H1 (cell line): ENCODE results near the gene LTN1. TPM values are rescaled to one million over a fixed set of nuclear protein-coding genes. Genes with fewer than 3 reads are reported as not detected.

ENCODE experiments used
- CTCF ChIA-PET: fragments of 300-600 bp; sonication (Branson Sonifier 250); formaldehyde crosslinking; loops from one replicate; lab custom pipeline; 2021; ENCODE audit not compliant: partially characterized antibody; lab: Charles Lee
- POLR2A ChIA-PET: fragments of 300-600 bp; sonication (Branson Sonifier 250); formaldehyde crosslinking; loops from one replicate; lab custom pipeline; 2021; ENCODE audit warnings: inconsistent platforms; ENCODE audit not compliant: partially characterized antibody; lab: Charles Lee
- DNase-seq, 2 experiments: peaks; one replicate each; pipeline versions ENCODE4 v3.0.0 to v3.0.0-alpha.2; 2010 to 2022; ENCODE audit warnings: low spot score in 2 of 2, low read depth in 1 of 2, mixed read lengths in 1 of 2
- FAIRE-seq: peaks from 2 replicates; lab custom pipeline; 2011; peaks lifted over from hg19 to GRCh38; lab: Jason Lieb, UNC
- H2AFZ ChIP-seq: 2 replicates; pipeline ENCODE4 v1.8.1; 2012; ENCODE audit warnings: low read length, inconsistent platforms
- H2AK5ac ChIP-seq: 2 replicates; pipeline ENCODE4 v1.6.1; 2013; ENCODE audit warnings: low read depth, low read length
- H2BK120ac ChIP-seq: replicated peaks from 2 replicates; pipeline ENCODE3; 2013; ENCODE audit warnings: low read depth, low read length, inconsistent platforms
- H2BK12ac ChIP-seq: 2 replicates; pipeline ENCODE4 v1.6.1; 2013; ENCODE audit warnings: low read depth, low read length
- H2BK15ac ChIP-seq: 2 replicates; pipeline ENCODE4 v1.6.1; 2013; ENCODE audit warnings: low read length
- H2BK20ac ChIP-seq: 2 replicates; pipeline ENCODE4 v1.6.1; 2013; ENCODE audit warnings: low read length
- H2BK5ac ChIP-seq: 2 replicates; pipeline ENCODE4 v1.6.1; 2013; ENCODE audit warnings: low read depth, low read length
- H3K14ac ChIP-seq: 2 replicates; pipeline ENCODE4 v1.6.1; 2013; ENCODE audit warnings: inconsistent platforms; ENCODE audit not compliant: insufficient read length
- H3K18ac ChIP-seq: 2 replicates; pipeline ENCODE4 v1.6.1; 2013; ENCODE audit warnings: low read length; ENCODE audit errors: extremely low read depth
- H3K23ac ChIP-seq: 2 replicates; pipeline ENCODE4 v1.6.1; 2013; ENCODE audit warnings: inconsistent platforms; ENCODE audit not compliant: insufficient read length
- H3K23me2 ChIP-seq: 2 replicates; pipeline ENCODE4 v1.6.1; 2013; ENCODE audit warnings: low read depth, low read length
- H3K27ac ChIP-seq: 2 replicates; pipeline ENCODE4 v1.6.1; 2011; ENCODE audit warnings: low read depth, low read length, inconsistent platforms
- H3K27me3 ChIP-seq, 4 experiments: replicated peaks in 1 of 4; 1 replicate in 1 of 4; 2 replicates in 3 of 4; pipeline versions ENCODE4 v1.6.1 to v1.8.1; 2011 to 2013; ENCODE audit warnings: low read length in 3 of 4, mild to moderate bottlenecking in 3 of 4, inconsistent platforms in 2 of 4, mixed read lengths in 2 of 4, moderate library complexity in 1 of 4; ENCODE audit not compliant: control insufficient read depth in 3 of 4, insufficient read depth in 3 of 4; ENCODE audit errors: extremely low read depth in 1 of 4
- H3K36me3 ChIP-seq, 4 experiments: 2 replicates each; pipeline versions ENCODE4 v1.6.1 to v1.8.1; 2011 to 2013; ENCODE audit warnings: mild to moderate bottlenecking in 4 of 4, low read length in 3 of 4, moderate library complexity in 2 of 4, control low read depth in 1 of 4, inconsistent platforms in 1 of 4; ENCODE audit not compliant: insufficient read depth in 4 of 4, control insufficient read depth in 2 of 4
- H3K4ac ChIP-seq: replicated peaks from 2 replicates; pipeline ENCODE3; 2013; ENCODE audit warnings: low read length, low read depth, mixed read lengths, inconsistent platforms; ENCODE audit not compliant: insufficient read length
- H3K4me1 ChIP-seq, 4 experiments: replicated peaks in 1 of 4; 1 replicate in 1 of 4; 2 replicates in 3 of 4; pipeline versions ENCODE4 v1.6.1 to v1.8.1; 2011 to 2013; ENCODE audit warnings: low read length in 3 of 4, inconsistent platforms in 2 of 4, mixed read lengths in 1 of 4; ENCODE audit not compliant: insufficient read depth in 4 of 4, control insufficient read depth in 3 of 4
- H3K4me2 ChIP-seq, 2 experiments: 2 replicates each; pipeline versions ENCODE4 v1.6.1 to v1.8.1; 2011 to 2013; ENCODE audit warnings: low read depth in 2 of 2, low read length in 2 of 2, control low read depth in 1 of 2, inconsistent platforms in 1 of 2, mild to moderate bottlenecking in 1 of 2; ENCODE audit not compliant: insufficient read depth in 1 of 2
- H3K4me3 ChIP-seq, 4 experiments: fragments of 200-600, 300-600 bp in 1 of 4; sonication (generic), shearing (Covaris generic), sonication (Bioruptor Twin) in 1 of 4; 2 replicates each; pipeline versions ENCODE4 v1.5.1 to v1.8.1; 2011 to 2016; ENCODE audit warnings: low read length in 4 of 4, low read depth in 3 of 4, control low read depth in 2 of 4, inconsistent platforms in 2 of 4, mild to moderate bottlenecking in 2 of 4, mixed read lengths in 1 of 4, moderate library complexity in 1 of 4; ENCODE audit not compliant: insufficient read depth in 2 of 4; ENCODE audit errors: extremely low read depth in 1 of 4
- H3K56ac ChIP-seq: replicated peaks from 2 replicates; pipeline ENCODE3; 2013; ENCODE audit warnings: low read depth, mild to moderate bottlenecking, mixed read lengths, low read length, inconsistent platforms; ENCODE audit not compliant: insufficient read length
- H3K79me1 ChIP-seq: 2 replicates; pipeline ENCODE4 v1.6.1; 2013; ENCODE audit warnings: low read depth, low read length, control low read depth
- H3K79me2 ChIP-seq, 2 experiments: 2 replicates each; pipeline versions ENCODE4 v1.6.1 to v1.8.1; 2012 to 2013; ENCODE audit warnings: low read length in 2 of 2, mild to moderate bottlenecking in 2 of 2, inconsistent platforms in 1 of 2; ENCODE audit not compliant: insufficient read depth in 2 of 2, control insufficient read depth in 1 of 2
- H3K9ac ChIP-seq, 4 experiments: replicated peaks in 1 of 4; 1 replicate in 1 of 4; 2 replicates in 3 of 4; pipeline versions ENCODE4 v1.6.1 to v1.8.1; 2011 to 2013; ENCODE audit warnings: low read depth in 3 of 4, low read length in 3 of 4, control low read depth in 2 of 4, mild to moderate bottlenecking in 2 of 4, moderate library complexity in 2 of 4, inconsistent platforms in 1 of 4; ENCODE audit errors: extremely low read depth in 1 of 4
- H3K9me3 ChIP-seq, 2 experiments: 2 replicates each; pipeline versions ENCODE4 v1.6.1 to v1.8.1; 2012 to 2013; ENCODE audit warnings: mild to moderate bottlenecking in 2 of 2, moderate library complexity in 2 of 2, control low read depth in 1 of 2, inconsistent platforms in 1 of 2, low read depth in 1 of 2, low read length in 1 of 2, mixed read lengths in 1 of 2; ENCODE audit not compliant: insufficient read depth in 2 of 2
- H4K20me1 ChIP-seq, 2 experiments: replicated peaks in 1 of 2; 2 replicates each; pipeline versions ENCODE3 to v1.8.1; 2011 to 2013; ENCODE audit warnings: inconsistent platforms in 2 of 2, low read length in 2 of 2, mild to moderate bottlenecking in 1 of 2; ENCODE audit not compliant: insufficient read depth in 2 of 2, control insufficient read depth in 1 of 2
- H4K5ac ChIP-seq: 2 replicates; pipeline ENCODE4 v1.6.1; 2013; ENCODE audit warnings: low read length, low read depth, mixed read lengths, inconsistent platforms; ENCODE audit not compliant: insufficient read length
- H4K8ac ChIP-seq: 2 replicates; pipeline ENCODE4 v1.8.0; 2013; ENCODE audit warnings: mild to moderate bottlenecking, moderate library complexity, low read length, inconsistent platforms; ENCODE audit not compliant: insufficient read depth; ENCODE audit errors: extremely low read depth
- H4K91ac ChIP-seq: replicated peaks from 2 replicates; pipeline ENCODE3; 2013; ENCODE audit warnings: low read length, mixed read lengths, inconsistent platforms; ENCODE audit not compliant: insufficient read length
- CHD2 ChIP-seq: IDR thresholded peaks from 2 replicates; pipeline ENCODE4 v1.6.1; 2012; ENCODE audit warnings: low read length, improper control_type of control experiment
- EZH2 ChIP-seq: fragments of 200-600 bp; sonication (generic); IDR thresholded peaks from 2 replicates; pipeline ENCODE4 v1.7.1; 2012; ENCODE audit warnings: low read depth, mild to moderate bottlenecking, moderate library complexity, low read length, inconsistent platforms; ENCODE audit not compliant: severe bottlenecking
- HDAC2 ChIP-seq, 2 experiments: fragments of 300-600 bp in 1 of 2; sonication (generic) in 1 of 2; IDR thresholded peaks; 2 replicates each; pipeline ENCODE4 v1.6.1; 2011 to 2012; ENCODE audit warnings: low read depth in 2 of 2, low read length in 2 of 2, mild to moderate bottlenecking in 2 of 2, moderate library complexity in 2 of 2, borderline replicate concordance in 1 of 2, inconsistent platforms in 1 of 2
- KDM4A ChIP-seq: IDR thresholded peaks from one replicate; pipeline ENCODE4 v1.7.1; 2012; ENCODE audit warnings: low read depth, mild to moderate bottlenecking, moderate library complexity, low read length, inconsistent platforms; ENCODE audit not compliant: severe bottlenecking
- POLR2A ChIP-seq, 2 experiments: IDR thresholded peaks; 1 replicate in 1 of 2; 2 replicates in 1 of 2; pipeline ENCODE4 v1.6.1; 2011; ENCODE audit warnings: low read depth in 2 of 2, low read length in 2 of 2, mild to moderate bottlenecking in 2 of 2; ENCODE audit errors: control extremely low read depth in 1 of 2
- POU5F1 ChIP-seq: IDR thresholded peaks from 2 replicates; pipeline ENCODE4 v1.6.1; 2011; ENCODE audit warnings: low read depth, mild to moderate bottlenecking, low read length, moderate library complexity
- SIRT6 ChIP-seq: IDR thresholded peaks from one replicate; pipeline ENCODE4 v1.7.1; 2012; ENCODE audit warnings: low read length, inconsistent platforms
- SP4 ChIP-seq: IDR thresholded peaks from 2 replicates; pipeline ENCODE4 v1.6.1; 2012; ENCODE audit warnings: low read length, inconsistent platforms
- TAF7 ChIP-seq: optimal IDR thresholded peaks from 2 replicates; pipeline ENCODE3; 2011; ENCODE audit warnings: low read depth, mild to moderate bottlenecking, inconsistent platforms, low read length, moderate library complexity, borderline replicate concordance
- WGBS, 2 experiments: shearing (Covaris generic) in 1 of 2; methylation state at CpG; one replicate each; pipeline versions ENCODE4 v1.1.6 to v1.1.7; 2013 to 2015; ENCODE audit warnings: low lambda C conversion rate in 2 of 2, mixed read lengths in 2 of 2, inconsistent platforms in 1 of 2, low coverage in 1 of 2, missing lambda C conversion rate in 1 of 2; ENCODE audit not compliant: insufficient replicate concordance in 2 of 2, insufficient coverage in 1 of 2, insufficient read length in 1 of 2; ENCODE audit errors: extremely low coverage in 1 of 2, missing lambda C conversion rate in 1 of 2; 5-methylcytosine and 5-hydroxymethylcytosine counted together
- polyA plus RNA-seq, 7 experiments: library from polyadenylated mRNA; depleted of rRNA in 3 of 7; stranded (reverse) in 5 of 7; unstranded in 2 of 7; fragments of >200 nt in 5 of 7; fragments of 200-250 nt in 2 of 7; gene quantifications; 1 replicate in 5 of 7; 2 replicates in 1 of 7; 4 replicates in 1 of 7; pipeline versions ENCODE4 v1.2.1 to v1.2.3, GENCODE V29; 2011 to 2013; ENCODE audit warnings: missing spikeins in 2 of 7, mixed read lengths in 2 of 7
- total RNA-seq: library from RNA; stranded (reverse); fragmentation: NEBNext Ultra II Directional; extraction: Animal tissue kit (Norgen Biotek cat#: 25700); gene quantifications from 2 replicates; pipeline ENCODE4 v1.2.1, GENCODE V29; 2021
- TF ChIP-seq, protein P1 (sequence below): IDR thresholded peaks from 2 replicates; pipeline ENCODE4 v1.6.1; 2011; ENCODE audit warnings: low read length, improper control_type of control experiment
- TF ChIP-seq, protein P2 (sequence below), 3 experiments: IDR thresholded peaks; 1 replicate in 2 of 3; 2 replicates in 1 of 3; pipeline versions ENCODE4 v1.5.1 to v1.6.1; 2011; ENCODE audit warnings: low read length in 3 of 3, mild to moderate bottlenecking in 3 of 3, inconsistent platforms in 2 of 3, low read depth in 1 of 3, moderate library complexity in 1 of 3; ENCODE audit not compliant: insufficient read depth in 1 of 3; ENCODE audit errors: control extremely low read depth in 1 of 3

The LTN1 gene
- total and polyA plus RNA-seq, 2 of the 8 experiments (the other 6 are each of a cell fraction or from before 2014, with no cell fraction given): 3.2 to 23.5 TPM

DNA sequence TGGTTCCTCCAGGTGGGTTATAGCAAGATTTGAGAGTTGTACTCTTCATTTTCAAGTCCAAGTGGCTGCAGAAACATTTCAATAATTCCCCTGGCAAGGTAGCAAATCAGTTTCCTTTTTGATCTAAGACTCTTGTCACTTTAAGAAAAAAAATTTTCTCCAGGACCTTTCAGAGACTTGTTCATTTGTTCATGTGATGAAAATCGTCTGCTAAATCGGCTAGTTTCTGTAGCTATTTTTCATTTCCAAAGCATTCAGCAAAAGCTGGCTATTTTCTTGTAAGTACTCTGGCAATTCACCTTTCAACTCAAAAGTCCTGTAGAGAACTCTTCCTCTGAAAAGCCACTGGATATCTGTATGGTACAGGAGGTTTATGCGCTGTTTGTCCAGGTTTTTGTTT lies 93.5 kb downstream of the LTN1 start:
- FAIRE-seq (no peak), DNase-seq (no peak)
- H3K27ac ChIP-seq: no peak overlapping the region
- H2AK5ac ChIP-seq: no peak overlapping the region
- H4K91ac ChIP-seq: no peak overlapping the region
- H3K4me3 ChIP-seq: no peak overlapping the region
- H2BK120ac ChIP-seq: no peak overlapping the region
- H3K9ac ChIP-seq: no peak overlapping the region
- no peaks in the 10 kb centered on the region for H4K20me1 ChIP-seq
- no peaks in the 10 kb centered on the region for H3K27me3 ChIP-seq
- no peak overlapping the region for H3K4me2 ChIP-seq
- H3K14ac ChIP-seq: no peak overlapping the region
- H3K4ac ChIP-seq: no peak overlapping the region
- no peaks in the 10 kb centered on the region for H3K4me1 ChIP-seq
- H4K8ac ChIP-seq: no peak overlapping the region
- H3K36me3 ChIP-seq: no peaks in the 10 kb centered on the region
- H3K23ac ChIP-seq: no peak overlapping the region
- H3K79me1 ChIP-seq: no peaks in the 10 kb centered on the region
- no peak overlapping the region for H3K18ac ChIP-seq
- no peak overlapping the region for H2AFZ ChIP-seq
- H3K9me3 ChIP-seq: 0 out of 4 replicates have a peak, but pooled peaks cover 0 to 3% of the 10 kb centered on the region in 2 experiments
- no peaks in the 10 kb centered on the region for H3K23me2 ChIP-seq
- H2BK15ac ChIP-seq: no peak overlapping the region
- no peaks in the 10 kb centered on the region for H3K79me2 ChIP-seq
- POLR2A ChIA-PET: no interaction called here
- 93% methylated on average over 3 of the region's 3 CpGs; no CpG with 5 or more reads in 1 of the 2 experiments for WGBS, 2 experiments
- CTCF ChIA-PET: no interaction called here
- no peak overlapping the region for H2BK5ac ChIP-seq
- H2BK12ac ChIP-seq: no peak overlapping the region
- no peak overlapping the region for H3K56ac ChIP-seq
- no peak overlapping the region for H2BK20ac ChIP-seq
- H4K5ac ChIP-seq: no peak overlapping the region
- no peak for TF ChIP-seq CHD2
- no peak for TF ChIP-seq TAF7
- no peak for TF ChIP-seq SP4
- no peak for TF ChIP-seq POLR2A (IDR thresholded peaks at IDR 0.05; ENCODE audit: control extremely low read depth in 1 of 2, low read depth in 2 of 2, low read length in 2 of 2)
- TF ChIP-seq POU5F1: no peak
- TF ChIP-seq, protein P1, sequence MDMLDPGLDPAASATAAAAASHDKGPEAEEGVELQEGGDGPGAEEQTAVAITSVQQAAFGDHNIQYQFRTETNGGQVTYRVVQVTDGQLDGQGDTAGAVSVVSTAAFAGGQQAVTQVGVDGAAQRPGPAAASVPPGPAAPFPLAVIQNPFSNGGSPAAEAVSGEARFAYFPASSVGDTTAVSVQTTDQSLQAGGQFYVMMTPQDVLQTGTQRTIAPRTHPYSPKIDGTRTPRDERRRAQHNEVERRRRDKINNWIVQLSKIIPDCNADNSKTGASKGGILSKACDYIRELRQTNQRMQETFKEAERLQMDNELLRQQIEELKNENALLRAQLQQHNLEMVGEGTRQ: no peak
- TF ChIP-seq, protein P2, sequence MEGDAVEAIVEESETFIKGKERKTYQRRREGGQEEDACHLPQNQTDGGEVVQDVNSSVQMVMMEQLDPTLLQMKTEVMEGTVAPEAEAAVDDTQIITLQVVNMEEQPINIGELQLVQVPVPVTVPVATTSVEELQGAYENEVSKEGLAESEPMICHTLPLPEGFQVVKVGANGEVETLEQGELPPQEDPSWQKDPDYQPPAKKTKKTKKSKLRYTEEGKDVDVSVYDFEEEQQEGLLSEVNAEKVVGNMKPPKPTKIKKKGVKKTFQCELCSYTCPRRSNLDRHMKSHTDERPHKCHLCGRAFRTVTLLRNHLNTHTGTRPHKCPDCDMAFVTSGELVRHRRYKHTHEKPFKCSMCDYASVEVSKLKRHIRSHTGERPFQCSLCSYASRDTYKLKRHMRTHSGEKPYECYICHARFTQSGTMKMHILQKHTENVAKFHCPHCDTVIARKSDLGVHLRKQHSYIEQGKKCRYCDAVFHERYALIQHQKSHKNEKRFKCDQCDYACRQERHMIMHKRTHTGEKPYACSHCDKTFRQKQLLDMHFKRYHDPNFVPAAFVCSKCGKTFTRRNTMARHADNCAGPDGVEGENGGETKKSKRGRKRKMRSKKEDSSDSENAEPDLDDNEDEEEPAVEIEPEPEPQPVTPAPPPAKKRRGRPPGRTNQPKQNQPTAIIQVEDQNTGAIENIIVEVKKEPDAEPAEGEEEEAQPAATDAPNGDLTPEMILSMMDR (IDR thresholded peaks at IDR 0.05; ENCODE audit: control extremely low read depth in 1 of 3, insufficient read depth in 1 of 3, low read depth in 1 of 3, low read length in 3 of 3): no peak
- TF ChIP-seq SIRT6: no peak
- TF ChIP-seq KDM4A: no peak
- TF ChIP-seq HDAC2 (IDR thresholded peaks at IDR 0.05; ENCODE audit: borderline replicate concordance in 1 of 2, low read depth in 2 of 2, low read length in 2 of 2): no peak
- TF ChIP-seq EZH2: no peak
